H7 (cell line): ENCODE data around the gene EXOC4. TPM values are rescaled to one million over a fixed set of nuclear protein-coding genes. Genes with fewer than 3 reads are reported as not detected.

Source experiments
- DNase-seq: peaks from one replicate; pipeline ENCODE4 v3.0.0; 2012
- H3K27me3 ChIP-seq: 2 replicates; pipeline ENCODE4 v1.6.0; 2011; ENCODE audit warnings: mild to moderate bottlenecking, low read length; ENCODE audit not compliant: control insufficient read depth, insufficient read depth
- H3K36me3 ChIP-seq: replicated peaks from 2 replicates; pipeline ENCODE4 v1.5.1; 2011; ENCODE audit warnings: low read length; ENCODE audit not compliant: control insufficient read depth, insufficient read depth
- H3K4me3 ChIP-seq: 2 replicates; pipeline ENCODE4 v1.5.1; 2011; ENCODE audit warnings: low read depth, mild to moderate bottlenecking, control low read depth, low read length, moderate library complexity; ENCODE audit not compliant: insufficient read depth
- total RNA-seq: library from RNA; depleted of rRNA; stranded (reverse); fragments of >200 nt; shearing (Covaris generic); gene quantifications from 2 replicates; pipeline ENCODE4 v1.2.3, GENCODE V29; 2014

The EXOC4 gene
- total RNA-seq, 1 experiment from 2014 or later = 44.8 TPM

DNA sequence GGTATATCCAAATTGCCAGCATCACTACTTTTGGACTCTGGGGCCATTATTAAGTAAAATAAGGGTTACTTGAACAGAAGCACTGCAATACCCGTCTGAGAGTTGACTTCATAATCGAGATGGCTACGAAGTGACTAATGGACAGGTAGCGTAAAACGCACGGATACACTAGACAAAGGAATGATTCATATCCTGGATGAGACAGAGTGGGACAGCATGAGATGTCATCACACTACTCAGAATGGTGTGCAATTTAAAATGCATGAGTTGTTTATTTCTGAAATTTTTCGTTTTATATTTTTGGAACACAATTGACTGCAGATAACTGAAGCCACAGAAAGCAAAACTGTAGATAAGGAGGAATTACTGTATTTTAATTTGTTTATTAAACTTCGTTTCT is 452.7 kb downstream of the EXOC4 start:
- no peak for DNase-seq
- no peak overlapping the region for H3K4me3 ChIP-seq
- H3K36me3 ChIP-seq = no peaks in the 10 kb centered on the region
- no peaks in the 10 kb centered on the region for H3K27me3 ChIP-seq

DNA sequence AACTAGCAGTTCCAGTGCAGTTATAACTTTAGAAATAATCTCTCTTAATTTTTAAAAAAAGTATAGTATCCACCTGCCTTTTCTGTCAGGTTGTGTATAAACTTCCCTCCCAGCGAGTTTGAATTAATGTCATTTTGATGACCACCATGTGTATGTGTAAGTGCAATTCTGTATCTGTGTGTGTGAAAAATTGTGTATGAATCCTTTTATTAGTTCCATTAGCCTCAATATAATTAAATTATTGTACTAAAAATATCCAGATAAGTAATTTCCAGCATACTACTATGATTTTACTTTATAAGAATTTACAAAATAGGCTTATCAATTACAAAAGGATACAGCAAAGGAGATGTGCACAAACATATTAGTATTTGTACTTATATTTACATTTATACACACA is 453.1 kb downstream of the EXOC4 start:
- DNase-seq = no peak
- H3K27me3 ChIP-seq = no peaks in the 10 kb centered on the region
- no peaks in the 10 kb centered on the region for H3K36me3 ChIP-seq
- H3K4me3 ChIP-seq = no peak overlapping the region

DNA sequence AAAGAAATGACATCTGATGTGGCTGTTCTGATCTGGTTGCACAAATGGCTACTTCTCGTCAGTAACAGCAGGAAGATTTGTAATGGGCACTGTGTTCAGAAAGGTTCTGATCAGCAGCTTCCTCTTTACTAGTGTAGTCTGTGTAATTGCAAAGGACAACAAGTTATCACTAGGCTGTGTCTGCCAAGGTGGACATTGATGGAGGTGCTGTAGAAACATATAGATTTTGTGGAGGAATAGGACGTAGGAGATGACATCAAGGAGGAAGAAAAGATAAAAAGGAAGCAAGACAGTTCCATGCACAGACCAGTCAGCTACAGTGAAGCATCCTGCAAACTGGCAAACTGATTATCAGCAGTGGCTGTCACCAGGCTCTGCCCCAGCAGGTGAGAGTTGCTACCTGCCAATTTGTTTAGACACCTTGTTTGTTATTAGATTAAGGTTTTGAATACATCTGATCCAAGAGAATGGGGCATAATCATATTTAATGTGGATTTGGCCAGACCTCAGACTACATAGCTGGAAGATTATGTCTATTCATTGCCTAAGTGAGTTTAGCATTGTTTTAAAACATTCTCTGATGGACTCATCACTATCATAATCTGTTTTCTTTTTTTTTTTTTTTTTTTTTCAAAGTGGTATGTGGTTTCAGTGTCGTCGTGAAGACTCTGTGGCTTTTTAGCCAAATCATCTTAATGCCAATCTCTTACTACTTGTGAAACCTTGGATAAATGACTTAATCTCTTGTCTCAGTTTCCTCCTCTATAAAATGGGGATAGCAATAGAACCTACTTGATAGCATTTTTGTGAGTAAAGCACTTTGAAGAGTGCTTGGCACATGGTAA is 456.4 kb downstream of the EXOC4 start:
- no peaks in the 10 kb centered on the region for H3K27me3 ChIP-seq
- no peak for DNase-seq
- H3K4me3 ChIP-seq = no peak overlapping the region
- H3K36me3 ChIP-seq = no peaks in the 10 kb centered on the region

DNA sequence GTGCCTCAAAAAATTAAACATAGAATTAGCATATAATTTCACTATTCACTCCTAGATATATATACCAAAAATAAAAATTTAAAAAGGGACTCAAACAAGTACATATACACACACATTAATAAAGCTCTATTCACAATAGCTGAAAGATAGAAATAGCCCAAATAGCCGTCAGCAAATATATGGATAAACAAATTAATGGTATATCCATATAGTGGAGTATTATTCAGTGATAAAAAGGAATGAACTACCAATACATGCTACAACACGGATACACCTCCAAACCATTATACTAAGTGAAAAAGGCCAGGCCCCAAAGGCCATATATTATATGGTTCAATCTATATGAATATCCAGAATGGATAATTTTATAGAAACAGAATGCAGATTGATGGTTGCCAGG is 459.7 kb downstream of the EXOC4 start:
- Histone ChIP-seq H3K27me3 (no peaks in the 10 kb centered on the region), H3K36me3 (no peaks in the 10 kb centered on the region), H3K4me3 (no peak overlapping the region)
- DNase-seq = no peak

DNA sequence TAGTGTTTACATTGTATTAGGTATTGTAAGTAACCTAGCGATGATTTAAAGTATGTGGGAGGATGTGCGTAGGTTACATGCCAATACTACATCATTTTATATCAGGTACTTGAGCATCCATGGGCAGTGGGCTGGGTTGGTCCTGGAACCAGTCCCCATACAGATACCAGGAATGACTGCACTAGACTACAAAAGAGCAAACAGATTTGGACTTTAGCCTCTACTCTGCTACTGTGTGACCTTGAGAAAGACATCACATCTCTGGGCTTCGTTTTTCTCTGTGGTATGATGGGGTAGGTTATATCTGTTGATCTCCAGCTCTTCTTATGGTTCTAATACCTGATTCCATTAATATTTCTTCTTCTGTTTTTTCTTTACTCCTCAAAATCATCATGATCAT is 461.8 kb downstream of the EXOC4 start:
- Histone ChIP-seq H3K4me3 (no peak overlapping the region), H3K36me3 (no peaks in the 10 kb centered on the region), H3K27me3 (no peaks in the 10 kb centered on the region)
- DNase-seq = no peak

DNA sequence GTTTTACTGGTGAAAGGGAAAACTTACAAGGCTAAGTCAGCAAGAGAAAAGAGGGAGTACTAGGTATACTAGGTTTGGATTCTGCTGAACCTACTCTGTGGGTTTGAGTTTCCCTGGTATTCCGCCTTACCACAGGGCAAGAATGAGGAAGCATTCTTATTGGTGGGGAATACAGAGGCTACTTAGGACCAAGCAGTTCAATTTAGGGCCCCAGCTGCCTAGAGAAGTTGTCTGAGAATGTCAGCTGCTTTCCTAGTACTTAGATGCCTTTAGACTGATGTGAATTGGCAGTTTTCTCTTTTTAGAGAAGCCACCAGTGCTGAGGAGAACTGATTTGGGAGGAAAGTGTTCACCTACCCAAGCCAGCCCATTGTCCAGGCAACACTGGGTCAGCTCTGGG is 465.3 kb downstream of the EXOC4 start:
- no peak for DNase-seq
- Histone ChIP-seq H3K36me3 (no peaks in the 10 kb centered on the region), H3K4me3 (no peak overlapping the region), H3K27me3 (no peaks in the 10 kb centered on the region)

DNA sequence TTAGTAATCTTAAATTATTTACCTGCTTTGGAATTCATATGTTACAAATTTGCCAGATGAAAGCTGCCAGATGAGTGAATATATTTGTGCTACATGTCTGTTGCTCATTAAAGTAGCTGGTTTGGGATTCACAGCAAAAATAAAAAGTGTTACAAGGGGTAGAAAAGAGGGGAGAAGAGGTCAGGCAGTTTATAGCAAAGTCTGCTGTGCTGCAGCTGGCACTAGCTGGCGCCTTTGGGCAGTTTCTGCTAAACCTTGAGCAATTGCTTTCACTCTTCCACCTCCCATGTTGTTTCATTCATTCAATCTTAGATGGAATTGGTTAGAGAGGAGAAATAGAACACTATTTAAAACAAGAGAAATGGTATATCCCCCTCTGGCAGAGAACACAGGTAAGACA is 470.2 kb downstream of the EXOC4 start:
- H3K4me3 ChIP-seq = no peak overlapping the region
- H3K27me3 ChIP-seq = no peaks in the 10 kb centered on the region
- DNase-seq = no peak
- no peaks in the 10 kb centered on the region for H3K36me3 ChIP-seq

DNA sequence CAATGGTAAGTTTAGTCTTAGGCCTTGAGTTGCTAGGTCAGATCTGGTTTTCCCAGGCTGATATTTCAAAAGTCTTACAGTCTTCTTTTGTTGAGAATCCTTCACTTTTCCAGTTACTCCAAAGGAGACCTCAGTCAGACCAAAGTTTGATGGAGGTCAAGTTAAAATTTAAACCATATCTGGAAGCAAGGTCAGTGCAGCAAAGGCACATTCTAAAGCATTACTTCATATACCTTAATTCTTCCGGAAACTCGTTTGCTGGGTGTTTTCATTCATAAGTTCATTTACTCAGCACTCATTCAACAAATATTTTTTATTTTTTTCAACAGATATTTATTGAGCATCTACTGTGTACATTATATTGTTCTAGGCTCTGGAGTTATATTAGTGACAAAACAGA is 471.3 kb downstream of the EXOC4 start:
- no peaks in the 10 kb centered on the region for H3K36me3 ChIP-seq
- no peak overlapping the region for H3K4me3 ChIP-seq
- no peak for DNase-seq
- H3K27me3 ChIP-seq = no peaks in the 10 kb centered on the region

DNA sequence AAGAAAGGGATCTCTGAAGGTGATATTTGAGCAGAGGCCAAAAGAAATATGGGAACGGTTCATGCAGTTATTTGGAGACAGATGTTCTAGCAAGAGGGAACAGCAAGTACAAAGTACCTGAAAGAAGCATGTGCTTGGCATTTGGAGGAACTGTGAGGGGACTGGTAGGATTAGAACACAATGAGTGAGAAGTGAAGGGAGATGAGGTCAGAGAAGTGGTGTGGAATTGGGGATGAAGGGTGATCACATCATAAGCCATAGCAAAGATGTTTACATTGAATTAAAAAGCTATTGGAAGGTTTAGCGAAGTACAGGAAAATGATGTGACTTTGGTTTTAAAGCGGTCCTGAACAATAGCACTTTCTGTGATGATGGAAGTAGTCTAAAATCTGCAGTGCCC is 471.8 kb downstream of the EXOC4 start:
- no peaks in the 10 kb centered on the region for H3K27me3 ChIP-seq
- no peak overlapping the region for H3K4me3 ChIP-seq
- H3K36me3 ChIP-seq = no peaks in the 10 kb centered on the region
- DNase-seq = no peak

DNA sequence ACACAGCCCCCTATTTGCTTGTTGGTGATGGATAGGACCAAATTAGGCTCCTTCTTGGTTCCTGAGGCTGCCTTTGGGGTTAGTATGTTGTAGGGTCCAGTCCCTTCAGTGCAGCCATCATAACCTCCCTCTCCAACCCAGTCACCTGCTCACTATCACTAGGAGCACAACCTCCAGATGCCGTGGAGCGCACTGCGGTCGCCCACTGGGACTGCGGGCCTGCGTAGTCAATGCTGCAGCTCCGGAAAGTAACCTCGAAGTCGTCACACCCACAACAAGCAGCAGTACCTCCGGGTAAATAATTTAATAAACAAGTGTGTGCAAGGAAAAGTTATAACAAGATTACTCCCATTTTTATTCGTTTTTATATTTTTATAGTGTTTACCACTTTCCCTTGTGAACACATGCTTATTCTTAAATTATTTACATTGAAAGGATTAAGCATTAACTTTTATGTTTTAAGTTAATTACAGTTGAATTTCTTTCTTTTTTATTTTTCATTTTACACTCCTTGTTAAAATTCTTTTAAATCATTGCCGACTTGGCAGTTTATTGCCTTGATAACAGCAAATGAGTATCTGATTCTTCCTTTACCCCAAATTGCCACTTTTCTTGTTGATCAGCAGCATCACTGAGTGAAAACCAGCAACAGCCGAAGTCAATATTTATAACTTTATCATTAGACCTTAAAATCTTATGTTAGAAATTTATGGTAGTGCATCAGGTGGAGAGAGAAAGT is 474.8 kb downstream of the EXOC4 start:
- Histone ChIP-seq H3K4me3 (no peak overlapping the region), H3K36me3 (no peaks in the 10 kb centered on the region), H3K27me3 (no peaks in the 10 kb centered on the region)
- no peak for DNase-seq

DNA sequence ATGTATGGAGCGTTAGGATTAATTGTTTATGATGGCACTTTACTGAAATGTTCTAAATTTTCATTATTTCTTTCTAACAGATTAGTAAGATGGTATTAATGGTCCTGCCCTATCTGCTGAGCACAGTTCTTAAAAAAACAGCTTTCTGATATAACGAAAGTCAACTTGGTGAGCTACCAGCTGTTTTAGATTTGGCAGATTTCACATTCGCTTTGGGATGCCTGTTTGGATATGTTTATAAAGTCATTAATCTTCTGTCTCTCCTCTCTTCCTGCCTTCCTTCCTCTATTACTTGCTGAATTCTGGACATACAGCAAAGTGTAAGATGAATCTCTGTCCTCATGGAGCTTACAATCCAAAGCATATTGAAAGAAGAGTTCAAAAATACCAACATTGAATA is 477.5 kb downstream of the EXOC4 start:
- no peak for DNase-seq
- no peaks in the 10 kb centered on the region for H3K27me3 ChIP-seq
- H3K36me3 ChIP-seq = no peaks in the 10 kb centered on the region

DNA sequence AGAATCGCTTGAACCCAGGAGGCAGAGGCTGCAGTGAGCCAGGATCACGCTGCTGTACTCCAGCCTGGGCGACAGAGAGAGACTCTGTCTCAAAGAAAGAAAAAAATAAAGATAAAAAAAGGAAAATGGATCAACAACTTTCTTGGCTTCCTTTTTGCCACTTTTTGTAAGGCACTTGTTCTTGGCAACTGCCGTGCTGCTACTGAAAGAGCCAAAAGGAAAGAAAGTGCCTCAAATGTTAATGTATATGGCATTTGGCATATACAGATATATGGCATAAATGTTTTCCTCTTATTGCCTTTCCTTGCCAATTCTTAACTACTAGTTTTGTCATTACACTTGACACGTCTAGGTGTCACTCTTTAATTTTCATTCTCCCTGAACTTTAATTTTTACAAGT is 480.5 kb downstream of the EXOC4 start:
- H3K36me3 ChIP-seq = no peaks in the 10 kb centered on the region
- H3K4me3 ChIP-seq = no peak overlapping the region
- H3K27me3 ChIP-seq = no peaks in the 10 kb centered on the region
- DNase-seq = no peak

More for the DNA sequence above, 477.5 kb downstream of the EXOC4 start:
- H3K4me3 ChIP-seq = no peak overlapping the region

DNA sequence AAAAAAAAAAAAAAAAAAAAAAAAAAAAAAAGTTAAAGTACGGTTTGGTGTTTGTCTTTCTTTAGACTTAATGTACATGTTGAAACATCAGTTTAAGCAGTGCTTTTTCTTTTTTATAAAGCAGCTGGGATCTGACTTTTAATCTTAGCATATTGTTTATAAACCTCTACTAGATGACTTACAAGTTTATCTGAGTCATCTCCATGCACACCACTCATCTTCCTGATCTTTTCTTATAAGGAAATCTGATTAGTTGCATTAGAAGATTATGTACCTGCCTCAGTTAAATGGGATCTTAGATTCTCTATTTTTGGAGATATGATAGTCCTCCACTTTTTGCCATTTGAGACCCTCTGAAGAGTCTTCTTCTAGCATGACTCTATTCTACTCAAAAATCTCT is 482.3 kb downstream of the EXOC4 start:
- DNase-seq = no peak
- no peak overlapping the region for H3K4me3 ChIP-seq
- no peaks in the 10 kb centered on the region for H3K27me3 ChIP-seq
- no peaks in the 10 kb centered on the region for H3K36me3 ChIP-seq

DNA sequence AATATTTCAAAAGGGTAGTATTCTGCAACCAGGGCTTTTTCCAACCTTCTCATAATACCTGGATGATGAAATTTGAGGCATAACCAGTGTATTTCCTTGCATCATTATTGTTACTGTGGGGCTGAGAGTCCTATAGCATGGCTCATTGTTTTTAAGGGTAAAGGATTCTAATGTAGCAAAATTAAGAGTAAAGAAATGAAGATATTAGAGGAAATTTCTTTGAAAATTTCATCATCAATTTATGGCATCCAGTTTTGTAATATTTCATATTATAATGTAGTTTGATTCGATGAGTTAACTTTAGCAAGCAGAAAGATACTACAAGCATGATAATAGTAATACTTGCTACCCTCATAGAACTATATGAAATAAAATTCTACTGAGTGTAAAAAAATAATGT is 486.9 kb downstream of the EXOC4 start:
- DNase-seq = no peak
- no peak overlapping the region for H3K4me3 ChIP-seq
- H3K27me3 ChIP-seq = no peaks in the 10 kb centered on the region
- H3K36me3 ChIP-seq = no peaks in the 10 kb centered on the region

DNA sequence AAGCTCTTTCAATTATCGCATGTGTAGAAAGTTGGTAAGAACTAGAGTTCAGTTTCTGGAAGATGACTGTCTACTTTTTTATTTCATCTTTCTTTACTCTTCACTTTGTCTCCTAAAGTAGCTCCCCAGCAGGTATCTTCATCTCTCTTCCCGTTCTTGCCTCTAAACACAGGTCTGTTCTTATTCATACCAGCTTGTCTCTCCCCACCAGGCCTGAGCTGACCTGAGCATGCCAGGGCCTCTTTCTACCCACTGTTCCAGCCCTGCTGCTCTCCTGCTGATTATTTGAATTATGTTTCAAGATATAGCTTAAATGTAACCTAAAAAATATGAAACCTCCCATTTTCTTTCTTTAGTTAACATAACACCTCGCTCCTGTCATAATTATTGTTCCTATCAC is 488.2 kb downstream of the EXOC4 start:
- H3K36me3 ChIP-seq = no peaks in the 10 kb centered on the region
- no peaks in the 10 kb centered on the region for H3K27me3 ChIP-seq
- H3K4me3 ChIP-seq = no peak overlapping the region
- no peak for DNase-seq
